ENCODE measurements around the gene LIPK.

The LIPK gene

DNA sequence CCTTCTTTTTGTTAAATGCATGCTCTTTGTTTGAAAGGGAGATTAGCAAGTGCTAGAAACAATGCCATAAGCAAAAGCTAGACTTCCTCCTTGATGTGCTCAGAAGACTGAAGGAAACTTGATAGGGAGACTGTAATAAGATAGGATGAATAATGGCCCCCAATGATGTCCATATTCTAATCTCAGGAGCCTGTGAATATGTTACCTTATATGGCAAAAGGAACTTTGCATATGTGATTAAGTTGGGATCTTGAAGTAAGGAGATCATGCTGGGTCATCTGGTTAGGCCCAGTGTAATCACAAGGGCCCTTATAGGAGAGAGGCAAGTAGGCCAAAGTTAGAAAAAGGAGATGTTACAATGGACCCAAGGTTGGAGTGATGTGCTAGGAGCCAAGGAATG is 82.9 kb downstream of the LIPK start:
- no peak for DNase-seq

DNA sequence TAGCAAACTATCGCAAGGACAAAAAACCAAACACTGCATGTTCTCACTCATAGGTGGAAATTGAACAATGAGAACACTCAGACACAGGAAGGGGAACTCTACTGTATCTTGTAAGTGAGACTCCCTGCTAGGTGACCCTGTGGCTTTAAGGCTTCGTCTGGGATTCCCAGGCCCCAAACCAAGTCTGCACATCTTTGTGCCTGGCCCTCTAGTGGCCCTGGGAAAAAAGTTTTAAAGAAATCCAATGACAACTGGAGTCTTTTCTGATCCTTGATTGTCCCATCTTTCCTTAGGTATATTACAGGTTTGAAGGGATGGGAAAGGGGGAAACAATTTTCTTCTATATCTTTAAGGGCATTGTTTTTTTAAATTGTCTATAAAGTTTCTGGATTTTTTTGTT is 85.9 kb downstream of the LIPK start:
- no peak for DNase-seq

DNA sequence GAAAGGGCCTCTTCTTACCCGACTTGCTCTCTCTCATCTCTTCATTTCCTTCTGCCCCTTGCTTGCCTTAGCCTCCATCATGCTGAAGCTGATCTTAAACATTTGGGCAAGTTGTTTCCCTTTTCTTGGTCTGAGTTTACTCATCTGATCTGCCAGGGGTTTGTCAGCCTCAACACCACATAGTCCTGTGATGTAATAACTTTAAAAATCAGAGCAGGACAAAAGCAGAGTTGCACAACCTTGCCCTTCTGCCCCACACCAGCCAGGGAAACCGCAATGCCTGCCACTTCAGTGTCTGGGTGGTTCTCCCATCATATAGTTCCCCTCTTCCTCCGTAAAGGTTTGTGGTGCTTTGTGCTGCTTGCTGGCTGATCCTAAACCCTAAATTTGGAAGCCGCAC is 86.6 kb downstream of the LIPK start:
- DNase-seq = no peak

DNA sequence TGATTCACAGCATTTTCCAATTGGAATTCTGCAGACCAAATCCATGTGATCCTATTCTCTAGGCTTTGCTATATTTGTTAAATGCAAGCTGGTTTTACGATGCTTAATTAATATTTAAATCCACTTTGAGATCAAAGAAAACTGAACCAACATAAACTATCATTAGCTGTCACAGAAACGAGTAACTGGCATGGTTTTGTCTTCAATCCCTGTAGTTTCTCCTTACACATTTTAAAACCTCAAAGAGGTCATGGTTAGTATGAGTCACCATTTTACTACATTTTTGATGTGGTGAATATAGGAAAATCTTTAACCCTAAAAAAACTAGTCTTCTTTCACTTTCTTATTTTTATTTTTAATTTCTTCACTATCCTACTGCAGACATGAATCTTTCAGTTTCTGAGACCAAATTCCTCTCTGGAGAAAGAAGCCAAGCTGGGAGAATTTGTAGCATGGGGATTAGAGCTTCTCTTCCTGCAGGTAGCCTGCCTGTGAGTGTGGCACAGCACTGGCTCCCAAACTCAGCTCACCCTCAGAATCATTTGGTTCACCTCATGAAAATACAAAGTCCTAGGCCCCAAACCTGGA is 87.8 kb downstream of the LIPK start:
- no peak for DNase-seq

DNA sequence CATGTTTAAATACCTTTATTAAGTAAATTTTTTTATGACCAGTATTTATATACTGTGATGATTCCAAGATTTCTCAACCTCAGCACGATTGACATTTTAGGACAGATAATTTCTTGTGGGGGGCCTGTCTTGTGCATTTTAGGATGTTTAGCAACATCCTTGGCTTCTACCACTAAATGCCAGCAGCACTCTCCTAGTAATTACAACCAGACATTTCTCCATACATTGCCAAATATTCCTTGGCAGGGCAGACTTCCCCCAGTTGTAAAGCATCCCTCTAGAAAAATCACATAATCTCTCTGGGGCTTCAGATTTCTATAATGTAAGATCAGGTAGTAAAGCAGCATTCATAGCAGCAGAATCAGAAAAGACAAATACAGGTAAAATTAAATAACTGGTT is 88.7 kb downstream of the LIPK start:
- no peak for DNase-seq

DNA sequence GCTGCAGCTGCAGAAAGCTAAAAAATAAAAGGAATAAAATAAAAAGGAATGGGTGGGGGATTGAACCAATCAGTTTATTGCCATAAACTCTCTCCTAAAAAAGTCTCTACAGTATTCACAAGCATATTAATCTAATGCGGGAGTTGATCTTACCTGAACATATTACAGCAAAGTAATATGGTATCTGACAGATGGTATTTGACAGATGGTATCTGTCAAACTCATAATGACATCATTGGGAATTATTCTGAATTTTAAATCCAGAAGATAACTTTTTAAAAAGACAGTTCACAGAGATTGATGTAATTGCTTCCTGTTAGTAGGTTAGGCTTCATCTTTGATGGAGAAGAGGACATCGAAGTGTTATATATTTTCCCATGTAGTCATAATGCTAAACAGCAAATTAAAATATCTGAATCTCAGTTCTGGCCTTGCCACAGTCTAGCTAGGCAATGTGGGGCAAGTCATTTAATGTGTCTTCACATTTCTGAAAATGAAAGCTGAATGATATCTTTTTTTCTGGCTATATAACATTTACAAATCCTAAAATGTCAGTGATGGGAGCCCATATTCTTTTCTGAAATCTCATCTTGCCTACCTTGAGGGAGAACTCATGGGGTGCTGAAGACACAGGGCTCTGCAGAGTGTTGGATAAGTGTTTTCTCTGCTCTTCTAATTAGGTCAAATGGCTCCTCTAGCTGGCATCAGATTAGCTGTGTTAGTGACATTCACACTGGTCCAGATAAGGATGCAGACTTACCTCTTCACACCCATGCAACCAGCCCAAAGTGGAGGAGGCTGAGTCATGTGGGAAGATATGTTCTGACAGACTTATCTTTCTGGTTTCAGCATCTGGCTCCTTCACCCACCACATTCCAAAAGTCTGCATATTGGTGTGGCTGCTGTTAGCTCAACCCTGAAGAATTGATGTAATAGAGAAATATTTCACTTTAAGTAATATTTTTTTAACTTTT is 94.4 kb downstream of the LIPK start:
- DNase-seq = no peak

All from activated gamma-delta T cell (primary cell).